Natural killer cell (primary cell): ENCODE results near the gene SCFD2. TPM values are rescaled to one million over a fixed set of nuclear protein-coding genes. Genes with fewer than 3 reads are reported as not detected.

ENCODE experiments used
- ATAC-seq, 3 donors: fragments of 150-1000 bp in 2 of 3; fragments of 200-7000 bp in 1 of 3; cut with Tn5 transposase; 1 replicate in 1 of 3; 2 replicates in 2 of 3; pipeline ENCODE4 v1.10.0; 2021; ENCODE audit warnings: mild to moderate bottlenecking in 2 of 3, moderate library complexity in 2 of 3
- DNase-seq, 2 donors: peaks; one replicate each; pipeline versions ENCODE4 v3.0.0 to v3.0.0-alpha.2; 2013 to 2021; ENCODE audit warnings: mixed read lengths in 1 of 2
- H3K27ac ChIP-seq: one replicate; pipeline ENCODE4 v1.5.1; 2013; ENCODE audit warnings: mild to moderate bottlenecking, low read length
- H3K27me3 ChIP-seq: one replicate; pipeline ENCODE4 v1.6.1; 2013; ENCODE audit warnings: low read length; ENCODE audit not compliant: control insufficient read depth, insufficient read depth
- H3K36me3 ChIP-seq: one replicate; pipeline ENCODE4 v1.6.1; 2013; ENCODE audit warnings: low read length; ENCODE audit not compliant: control insufficient read depth, insufficient read depth
- H3K4me1 ChIP-seq: one replicate; pipeline ENCODE4 v1.6.1; 2013; ENCODE audit warnings: low read length; ENCODE audit not compliant: control insufficient read depth, insufficient read depth
- H3K4me3 ChIP-seq: one replicate; pipeline ENCODE4 v1.5.1; 2013; ENCODE audit warnings: low read length
- H3K9me3 ChIP-seq: one replicate; pipeline ENCODE4 v1.6.1; 2013; ENCODE audit warnings: low read length; ENCODE audit not compliant: control insufficient read depth, insufficient read depth
- H3K27ac Mint-ChIP-seq, 2 donors: one replicate each; pipeline ENCODE4 v1.8.0; 2022; ENCODE audit warnings: mild to moderate bottlenecking in 2 of 2, mixed read lengths in 2 of 2, moderate library complexity in 1 of 2
- H3K27me3 Mint-ChIP-seq, 2 donors: one replicate each; pipeline ENCODE4 v1.8.0; 2022; ENCODE audit warnings: low read depth in 2 of 2, mixed read lengths in 2 of 2
- H3K36me3 Mint-ChIP-seq: one replicate; pipeline ENCODE4 v1.8.0; 2022; ENCODE audit warnings: mixed read lengths
- H3K4me1 Mint-ChIP-seq, 2 donors: one replicate each; pipeline ENCODE4 v1.8.0; 2022; ENCODE audit warnings: mixed read lengths in 2 of 2
- H3K4me3 Mint-ChIP-seq: one replicate; pipeline ENCODE4 v1.8.0; 2022; ENCODE audit warnings: mild to moderate bottlenecking, moderate library complexity, mixed read lengths
- H3K9me3 Mint-ChIP-seq, 2 donors: one replicate each; pipeline ENCODE4 v1.8.0; 2022; ENCODE audit warnings: mixed read lengths in 2 of 2
- CTCF ChIP-seq: fragments of 200-600 bp; IDR thresholded peaks from one replicate; pipeline ENCODE4 v1.8.0; 2022; ENCODE audit warnings: antibody characterized with exemption
- WGBS: methylation state at CpG from one replicate; pipeline ENCODE4 v1.1.7; 2013; ENCODE audit warnings: missing lambda C conversion rate; ENCODE audit not compliant: insufficient coverage; 5-methylcytosine and 5-hydroxymethylcytosine counted together
- intact Hi-C: fragments of 100-400 bp; cut with micrococcal nuclease; formaldehyde crosslinking; loops from one replicate; pipeline ENCODE4 v1.14.2; 2022
- total RNA-seq, 4 donors: library from RNA; stranded (reverse); fragments of 120-200 nt in 1 of 4; gene quantifications; one replicate each; pipeline versions ENCODE4 v1.2.3 to v1.2.4, GENCODE V29; 2013 to 2022

SCFD2 gene
- total RNA-seq, 3 donors from 2014 or later (not counting 1 experiment from before 2014, with no cell fraction given), result 26.4 to 29.4 (median 28.9) TPM

GRCh38 chr4:53152467-53152866 lies 213.4 kb downstream of the SCFD2 start:
- intact Hi-C loops, result no loop called here
- H3K27me3 ChIP-seq, result no peaks in the 10 kb centered on the region
- no peak overlapping the region for H3K4me3 ChIP-seq
- Mint-ChIP-seq H3K27ac (no peak overlapping the region), H3K4me3 (no peak overlapping the region), H3K36me3 (no peaks in the 10 kb centered on the region), H3K9me3 (peaks cover 3% of the 10 kb centered on the region in 2 donors), H3K4me1 (peaks cover 0 to 5% of the 10 kb centered on the region in 2 donors), H3K27me3 (no peaks in the 10 kb centered on the region)
- DNase-seq (no peak), ATAC-seq (no peak)
- WGBS, result 100% methylated on average over 2 of the region's 2 CpGs
- no peaks in the 10 kb centered on the region for H3K36me3 ChIP-seq
- H3K4me1 ChIP-seq, result no peaks in the 10 kb centered on the region
- TF ChIP-seq CTCF, result no peak
- no peak overlapping the region for H3K27ac ChIP-seq
- H3K9me3 ChIP-seq, result peaks cover 5% of the 10 kb centered on the region

GRCh38 chr4:53151489-53151788 lies 214.4 kb downstream of the SCFD2 start:
- Mint-ChIP-seq H3K27ac (no peak overlapping the region), H3K36me3 (no peaks in the 10 kb centered on the region), H3K4me3 (no peak overlapping the region), H3K9me3 (peaks cover 3% of the 10 kb centered on the region in 2 donors), H3K4me1 (peaks cover 0 to 5% of the 10 kb centered on the region in 2 donors), H3K27me3 (no peaks in the 10 kb centered on the region)
- Histone ChIP-seq H3K36me3 (no peaks in the 10 kb centered on the region), H3K4me1 (no peaks in the 10 kb centered on the region), H3K27me3 (no peaks in the 10 kb centered on the region), H3K27ac (no peak overlapping the region), H3K4me3 (no peak overlapping the region), H3K9me3 (peaks cover 5% of the 10 kb centered on the region)
- intact Hi-C loops, result no loop called here
- TF ChIP-seq CTCF, result no peak
- no peak for ATAC-seq
- 94% methylated on average over 3 of the region's 3 CpGs for WGBS
- no peak for DNase-seq

GRCh38 chr4:53150631-53151488 lies 215.0 kb downstream of the SCFD2 start:
- Mint-ChIP-seq H3K9me3 (peaks cover 3% of the 10 kb centered on the region in 2 donors), H3K4me1 (peaks cover 0 to 5% of the 10 kb centered on the region in 2 donors), H3K4me3 (no peak overlapping the region), H3K36me3 (no peaks in the 10 kb centered on the region), H3K27me3 (no peaks in the 10 kb centered on the region), H3K27ac (no peak overlapping the region)
- TF ChIP-seq CTCF, result no peak
- no peaks in the 10 kb centered on the region for H3K36me3 ChIP-seq
- intact Hi-C loops, result no loop called here
- H3K27ac ChIP-seq, result no peak overlapping the region
- H3K27me3 ChIP-seq, result no peaks in the 10 kb centered on the region
- H3K4me1 ChIP-seq, result no peaks in the 10 kb centered on the region
- WGBS, result 94% methylated on average over 1 of the region's 4 CpGs
- no peak for ATAC-seq
- DNase-seq, result no peak
- no peak overlapping the region for H3K4me3 ChIP-seq
- H3K9me3 ChIP-seq, result peaks cover 5% of the 10 kb centered on the region

GRCh38 chr4:53147711-53148110 lies 218.2 kb downstream of the SCFD2 start:
- TF ChIP-seq CTCF, result no peak
- H3K27me3 ChIP-seq, result no peaks in the 10 kb centered on the region
- no peaks in the 10 kb centered on the region for H3K27me3 Mint-ChIP-seq
- H3K4me1 Mint-ChIP-seq, result peaks cover 0 to 5% of the 10 kb centered on the region in 2 donors
- DNase-seq (no peak), ATAC-seq (no peak)
- H3K36me3 Mint-ChIP-seq, result no peaks in the 10 kb centered on the region
- no peaks in the 10 kb centered on the region for H3K9me3 ChIP-seq
- intact Hi-C loops, result no loop called here
- H3K27ac Mint-ChIP-seq, result no peak overlapping the region
- peaks cover 8% of the 10 kb centered on the region for H3K36me3 ChIP-seq
- H3K4me3 ChIP-seq, result no peak overlapping the region
- no peaks in the 10 kb centered on the region for H3K4me1 ChIP-seq
- no peaks in the 10 kb centered on the region for H3K9me3 Mint-ChIP-seq
- H3K4me3 Mint-ChIP-seq, result no peak overlapping the region
- no peak overlapping the region for H3K27ac ChIP-seq
